ENCODE measurements around the gene AMER3. TPM values are rescaled to one million over a fixed set of nuclear protein-coding genes. Genes with fewer than 3 reads are reported as not detected.

Gene AMER3
- total RNA-seq, 1 experiment from 2014 or later, result not detected

- peaks cover under 1% of the 10 kb centered on the region; the same call in 1 of the 2 replicates for H3K27me3 ChIP-seq (ENCODE audit: control insufficient read depth, insufficient read depth, low read length)
- H3K4me1 ChIP-seq (ENCODE audit: control insufficient read depth, insufficient read depth, low read length), result no peaks in the 10 kb centered on the region
- in situ Hi-C loops (cut with HindIII; ENCODE audit: low pct_unique_long_range_greater_than_20kb, low sequenced_read_pairs), result no loop called here
- intact Hi-C loops (cut with micrococcal nuclease; ENCODE audit: unreplicated experiment), result no loop called here
- no peaks in the 10 kb centered on the region; the same call in 1 of the 2 replicates for H3K36me3 ChIP-seq (ENCODE audit: control insufficient read depth, insufficient read depth, low read length)
- no TSS peak for BruUV-seq (replicated peaks)
- no peaks in the 10 kb centered on the region for H3K9me3 ChIP-seq (ENCODE audit: control insufficient read depth, insufficient read depth, low read depth, low read length)
- ATAC-seq (no peak), DNase-seq (ENCODE audit: low read depth, low spot score) (no peak)
- no peak for TF ChIP-seq SIN3A (IDR thresholded peaks at IDR 0.05; ENCODE audit: borderline replicate concordance, insufficient read depth, low read depth, low read length)
- no peak for TF ChIP-seq TCF7L2 (IDR thresholded peaks at IDR 0.05; ENCODE audit: low read depth, low read length)
- TF ChIP-seq POLR2AphosphoS5 (IDR thresholded peaks at IDR 0.05; ENCODE audit: low read depth, low read length), result no peak
- TF ChIP-seq REST (IDR thresholded peaks at IDR 0.05; ENCODE audit: insufficient read depth in 1 of 2, low read depth in 2 of 2, low read length in 1 of 2), result no peak
- TF ChIP-seq CTCF (IDR thresholded peaks at IDR 0.05), result no peak
- ChIA-PET CTCF (no interaction called here), POLR2A (no interaction called here)
- H3K27ac ChIP-seq (ENCODE audit: low read length), result no peak overlapping the region
- no peak overlapping the region for H3K4me3 ChIP-seq (ENCODE audit: low read depth in 2 of 2, low read length in 2 of 2)
Observed at GRCh38 chr2:130749641-130750040, 5.7 kb upstream of the AMER3 start.

GRCh38 chr2:130754811-130755210 is 529 bp upstream of the AMER3 start:
- peaks cover 13% of the 10 kb centered on the region for H3K27me3 ChIP-seq (ENCODE audit: control insufficient read depth, insufficient read depth, low read length)
- TF ChIP-seq SIN3A (IDR thresholded peaks at IDR 0.05; ENCODE audit: borderline replicate concordance, insufficient read depth, low read depth, low read length) (no peak), REST (IDR thresholded peaks at IDR 0.05; ENCODE audit: insufficient read depth in 1 of 2, low read depth in 2 of 2, low read length in 1 of 2) (no peak), TCF7L2 (IDR thresholded peaks at IDR 0.05; ENCODE audit: low read depth, low read length) (no peak), CTCF (IDR thresholded peaks at IDR 0.05) (no peak), POLR2AphosphoS5 (IDR thresholded peaks at IDR 0.05; ENCODE audit: low read depth, low read length) (no peak)
- no peaks in the 10 kb centered on the region; the same call in 1 of the 2 replicates for H3K36me3 ChIP-seq (ENCODE audit: control insufficient read depth, insufficient read depth, low read length)
- DNase-seq (ENCODE audit: low read depth, low spot score), result no peak
- no peak overlapping the region for H3K4me3 ChIP-seq (ENCODE audit: low read depth in 2 of 2, low read length in 2 of 2)
- POLR2A ChIA-PET, result no interaction called here
- no peaks in the 10 kb centered on the region for H3K9me3 ChIP-seq (ENCODE audit: control insufficient read depth, insufficient read depth, low read depth, low read length)
- in situ Hi-C loops (cut with HindIII; ENCODE audit: low pct_unique_long_range_greater_than_20kb, low sequenced_read_pairs), result no loop called here
- H3K27ac ChIP-seq (ENCODE audit: low read length), result no peak overlapping the region
- no TSS peak for BruUV-seq (replicated peaks)
- intact Hi-C loops (cut with micrococcal nuclease; ENCODE audit: unreplicated experiment), result no loop called here
- no peak for ATAC-seq
- no peaks in the 10 kb centered on the region for H3K4me1 ChIP-seq (ENCODE audit: control insufficient read depth, insufficient read depth, low read length)
- CTCF ChIA-PET, result no interaction called here

Measured in Panc1 (cell line).